B cell (primary cell): ENCODE data around the gene SCFD2.

Experiments used
- CTCF ChIP-seq: fragments of 200-600 bp; IDR thresholded peaks from one replicate; pipeline ENCODE4 v1.8.0; 2022; ENCODE audit warnings: antibody characterized with exemption, mild to moderate bottlenecking
- EZH2 ChIP-seq: IDR thresholded peaks from 2 replicates; pipeline ENCODE4 v1.6.1; 2012; ENCODE audit warnings: borderline replicate concordance, low read depth, mild to moderate bottlenecking, moderate library complexity, low read length; ENCODE audit not compliant: insufficient read depth, poor library complexity, severe bottlenecking

- TF ChIP-seq CTCF (no peak), EZH2 (no peak)
Measured at GRCh38 chr4:53321984-53322289, 43.9 kb downstream of the SCFD2 start.
